ENCODE measurements around the gene ETFBKMT.

The ETFBKMT gene

DNA sequence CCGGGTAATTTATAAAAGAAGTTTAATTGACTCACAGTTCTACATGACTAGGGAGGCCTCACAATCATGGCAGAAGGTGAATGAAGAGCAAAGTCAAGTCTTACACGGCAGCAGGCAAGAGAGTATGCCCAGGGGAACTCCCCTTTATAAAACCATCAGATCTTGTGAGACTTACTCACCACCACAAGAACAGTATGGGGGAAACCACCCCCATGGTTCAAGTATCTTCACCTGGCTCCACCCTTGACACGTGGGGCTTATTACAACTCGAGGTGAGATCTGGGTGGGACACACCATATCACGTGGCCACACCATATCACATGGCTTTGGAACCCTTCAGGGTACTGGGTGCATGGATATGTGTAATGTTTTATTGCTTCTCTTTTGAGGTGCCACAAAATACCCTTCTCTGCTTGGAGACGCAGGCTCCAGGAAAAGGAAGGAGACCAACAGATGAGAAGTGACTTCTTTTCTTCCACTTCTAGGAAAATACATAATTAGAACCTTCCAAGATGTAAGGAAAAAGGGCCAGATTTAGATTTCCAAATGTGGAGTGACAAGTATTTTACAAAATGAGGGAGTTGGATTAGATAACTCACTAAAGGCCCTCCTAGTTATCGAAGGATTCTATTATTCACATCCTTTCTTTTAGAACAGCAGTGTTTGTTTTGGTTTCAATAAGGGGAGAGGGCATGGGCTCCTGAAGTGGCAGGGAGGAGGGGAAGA, 33.1 kb upstream of the ETFBKMT start (continued):
- TF ChIP-seq ARNTL (CRISPR knock-in tag; IDR thresholded peaks at IDR 0.05; ENCODE audit: borderline replicate concordance, low read depth), result no peak
- no peak for TF ChIP-seq CSDC2 (CRISPR knock-in tag; IDR thresholded peaks at IDR 0.05)
- TF ChIP-seq SNAI2 (CRISPR knock-in tag; IDR thresholded peaks at IDR 0.05), result no peak
- TF ChIP-seq ZC3H10 (CRISPR knock-in tag; IDR thresholded peaks at IDR 0.05), result no peak

DNA sequence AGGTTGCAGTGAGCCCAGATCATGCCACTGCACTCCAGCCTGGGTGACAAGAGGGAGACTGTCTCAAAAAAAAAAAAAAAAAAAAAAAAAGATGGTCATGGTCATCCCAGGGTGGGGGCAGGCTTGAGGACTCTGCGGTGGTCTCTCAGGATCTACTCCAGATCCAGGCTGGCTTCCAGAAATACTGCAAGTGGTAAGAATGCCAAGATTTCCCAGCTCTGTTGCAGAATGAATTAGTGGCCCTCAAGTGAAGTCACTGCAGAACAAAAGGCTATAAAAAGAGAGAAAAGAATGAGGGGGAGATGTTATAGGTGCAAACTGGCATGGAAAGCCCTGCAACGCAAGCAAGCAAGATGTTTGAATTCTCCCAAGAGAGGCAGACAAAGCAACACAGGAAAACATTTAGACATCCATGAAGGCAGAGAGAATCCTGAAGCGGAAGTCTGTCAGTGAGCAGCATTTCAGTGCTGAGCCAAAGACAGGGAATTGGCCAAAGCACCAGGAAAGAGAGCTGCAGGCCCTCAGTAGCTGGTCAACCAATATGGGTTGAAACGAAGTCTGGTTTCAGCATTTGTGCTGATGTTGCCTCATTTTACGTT, 31.9 kb upstream of the ETFBKMT start:
- no peak for ATAC-seq
- no peak for TF ChIP-seq GLIS3 (CRISPR knock-in tag; IDR thresholded peaks at IDR 0.05)
- no peak for TF ChIP-seq ARNTL (CRISPR knock-in tag; IDR thresholded peaks at IDR 0.05; ENCODE audit: borderline replicate concordance, low read depth)
- TF ChIP-seq ISL1 (CRISPR knock-in tag; IDR thresholded peaks at IDR 0.05), result no peak
- no peak for TF ChIP-seq OSR1 (CRISPR knock-in tag; IDR thresholded peaks at IDR 0.05)
- TF ChIP-seq ZFP30 (CRISPR knock-in tag; IDR thresholded peaks at IDR 0.05), result no peak
- no peak for TF ChIP-seq ZNF8 (CRISPR knock-in tag; IDR thresholded peaks at IDR 0.05)
- TF ChIP-seq TOX (CRISPR knock-in tag; IDR thresholded peaks at IDR 0.05; ENCODE audit: borderline replicate concordance), result no peak
- TF ChIP-seq ZC3H10 (CRISPR knock-in tag; IDR thresholded peaks at IDR 0.05), result no peak
- no peak for TF ChIP-seq CSDC2 (CRISPR knock-in tag; IDR thresholded peaks at IDR 0.05)
- TF ChIP-seq, protein P1, sequence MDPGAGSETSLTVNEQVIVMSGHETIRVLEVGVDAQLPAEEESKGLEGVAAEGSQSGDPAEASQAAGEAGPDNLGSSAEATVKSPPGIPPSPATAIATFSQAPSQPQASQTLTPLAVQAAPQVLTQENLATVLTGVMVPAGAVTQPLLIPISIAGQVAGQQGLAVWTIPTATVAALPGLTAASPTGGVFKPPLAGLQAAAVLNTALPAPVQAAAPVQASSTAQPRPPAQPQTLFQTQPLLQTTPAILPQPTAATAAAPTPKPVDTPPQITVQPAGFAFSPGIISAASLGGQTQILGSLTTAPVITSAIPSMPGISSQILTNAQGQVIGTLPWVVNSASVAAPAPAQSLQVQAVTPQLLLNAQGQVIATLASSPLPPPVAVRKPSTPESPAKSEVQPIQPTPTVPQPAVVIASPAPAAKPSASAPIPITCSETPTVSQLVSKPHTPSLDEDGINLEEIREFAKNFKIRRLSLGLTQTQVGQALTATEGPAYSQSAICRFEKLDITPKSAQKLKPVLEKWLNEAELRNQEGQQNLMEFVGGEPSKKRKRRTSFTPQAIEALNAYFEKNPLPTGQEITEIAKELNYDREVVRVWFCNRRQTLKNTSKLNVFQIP (CRISPR knock-in tag; IDR thresholded peaks at IDR 0.05; ENCODE audit: borderline replicate concordance, low read depth), result no peak
- TF ChIP-seq ZNF70 (CRISPR knock-in tag; IDR thresholded peaks at IDR 0.05), result no peak
- TF ChIP-seq, protein P2, sequence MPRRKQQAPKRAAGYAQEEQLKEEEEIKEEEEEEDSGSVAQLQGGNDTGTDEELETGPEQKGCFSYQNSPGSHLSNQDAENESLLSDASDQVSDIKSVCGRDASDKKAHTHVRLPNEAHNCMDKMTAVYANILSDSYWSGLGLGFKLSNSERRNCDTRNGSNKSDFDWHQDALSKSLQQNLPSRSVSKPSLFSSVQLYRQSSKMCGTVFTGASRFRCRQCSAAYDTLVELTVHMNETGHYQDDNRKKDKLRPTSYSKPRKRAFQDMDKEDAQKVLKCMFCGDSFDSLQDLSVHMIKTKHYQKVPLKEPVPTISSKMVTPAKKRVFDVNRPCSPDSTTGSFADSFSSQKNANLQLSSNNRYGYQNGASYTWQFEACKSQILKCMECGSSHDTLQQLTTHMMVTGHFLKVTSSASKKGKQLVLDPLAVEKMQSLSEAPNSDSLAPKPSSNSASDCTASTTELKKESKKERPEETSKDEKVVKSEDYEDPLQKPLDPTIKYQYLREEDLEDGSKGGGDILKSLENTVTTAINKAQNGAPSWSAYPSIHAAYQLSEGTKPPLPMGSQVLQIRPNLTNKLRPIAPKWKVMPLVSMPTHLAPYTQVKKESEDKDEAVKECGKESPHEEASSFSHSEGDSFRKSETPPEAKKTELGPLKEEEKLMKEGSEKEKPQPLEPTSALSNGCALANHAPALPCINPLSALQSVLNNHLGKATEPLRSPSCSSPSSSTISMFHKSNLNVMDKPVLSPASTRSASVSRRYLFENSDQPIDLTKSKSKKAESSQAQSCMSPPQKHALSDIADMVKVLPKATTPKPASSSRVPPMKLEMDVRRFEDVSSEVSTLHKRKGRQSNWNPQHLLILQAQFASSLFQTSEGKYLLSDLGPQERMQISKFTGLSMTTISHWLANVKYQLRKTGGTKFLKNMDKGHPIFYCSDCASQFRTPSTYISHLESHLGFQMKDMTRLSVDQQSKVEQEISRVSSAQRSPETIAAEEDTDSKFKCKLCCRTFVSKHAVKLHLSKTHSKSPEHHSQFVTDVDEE (CRISPR knock-in tag; IDR thresholded peaks at IDR 0.05), result no peak

DNA sequence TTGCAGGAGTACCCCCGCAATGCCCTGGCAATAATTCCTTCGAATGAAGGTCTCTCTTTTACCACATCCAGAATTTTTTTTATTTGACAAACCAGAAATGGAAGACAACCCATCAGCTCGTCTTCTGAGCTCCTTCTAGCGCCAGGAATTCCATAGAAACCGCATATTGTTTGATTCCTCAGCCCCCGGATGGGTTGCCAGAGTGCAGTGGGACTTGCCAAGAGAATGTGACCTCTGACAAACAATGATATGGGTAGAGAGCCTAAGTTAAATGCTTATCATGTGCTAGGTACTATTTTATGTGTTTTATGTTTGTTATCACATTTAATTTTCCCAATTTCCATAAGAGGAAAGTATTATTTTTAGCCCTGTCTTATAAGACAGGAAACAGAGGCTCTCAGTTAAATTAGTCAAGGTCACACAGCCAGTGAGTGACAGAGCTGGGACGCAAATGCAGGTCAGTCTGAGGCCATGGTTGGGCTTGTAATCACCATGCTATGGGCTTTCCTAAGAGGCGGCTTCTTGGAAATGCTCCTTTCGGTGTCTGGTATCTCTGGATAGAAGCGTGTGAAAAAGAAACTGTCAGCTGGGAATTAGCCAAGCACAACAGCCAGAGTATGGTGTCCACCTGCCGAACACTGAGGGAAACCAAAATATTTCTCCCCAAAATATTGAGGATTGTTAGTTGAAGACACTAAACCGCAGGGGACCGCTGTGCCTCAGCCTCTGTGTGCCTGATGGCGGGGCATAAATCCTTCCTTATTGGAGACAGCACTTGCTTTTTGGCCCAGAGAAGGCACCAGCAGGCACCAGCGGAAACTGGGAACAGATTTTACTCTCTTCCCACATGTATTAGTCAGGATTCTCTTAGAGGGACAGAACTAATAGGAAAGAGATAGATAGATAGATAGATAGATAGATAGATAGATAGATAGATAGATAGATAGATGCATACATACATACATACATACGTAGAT, 29.4 kb upstream of the ETFBKMT start:
- peak; percentile 64 for ATAC-seq
- TF ChIP-seq, protein P3, sequence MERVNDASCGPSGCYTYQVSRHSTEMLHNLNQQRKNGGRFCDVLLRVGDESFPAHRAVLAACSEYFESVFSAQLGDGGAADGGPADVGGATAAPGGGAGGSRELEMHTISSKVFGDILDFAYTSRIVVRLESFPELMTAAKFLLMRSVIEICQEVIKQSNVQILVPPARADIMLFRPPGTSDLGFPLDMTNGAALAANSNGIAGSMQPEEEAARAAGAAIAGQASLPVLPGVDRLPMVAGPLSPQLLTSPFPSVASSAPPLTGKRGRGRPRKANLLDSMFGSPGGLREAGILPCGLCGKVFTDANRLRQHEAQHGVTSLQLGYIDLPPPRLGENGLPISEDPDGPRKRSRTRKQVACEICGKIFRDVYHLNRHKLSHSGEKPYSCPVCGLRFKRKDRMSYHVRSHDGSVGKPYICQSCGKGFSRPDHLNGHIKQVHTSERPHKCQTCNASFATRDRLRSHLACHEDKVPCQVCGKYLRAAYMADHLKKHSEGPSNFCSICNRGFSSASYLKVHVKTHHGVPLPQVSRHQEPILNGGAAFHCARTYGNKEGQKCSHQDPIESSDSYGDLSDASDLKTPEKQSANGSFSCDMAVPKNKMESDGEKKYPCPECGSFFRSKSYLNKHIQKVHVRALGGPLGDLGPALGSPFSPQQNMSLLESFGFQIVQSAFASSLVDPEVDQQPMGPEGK (CRISPR knock-in tag; IDR thresholded peaks at IDR 0.05; ENCODE audit: borderline replicate concordance), result no peak
- TF ChIP-seq PPARA (CRISPR knock-in tag; IDR thresholded peaks at IDR 0.05; ENCODE audit: borderline replicate concordance), result no peak
- 0 out of 2 replicates have a peak, but pooled peaks have one; percentile 19 for TF ChIP-seq TOX (CRISPR knock-in tag; IDR thresholded peaks at IDR 0.05; ENCODE audit: borderline replicate concordance)
- TF ChIP-seq ZFP30 (CRISPR knock-in tag; IDR thresholded peaks at IDR 0.05), result no peak
- no peak for TF ChIP-seq RARB (CRISPR knock-in tag; IDR thresholded peaks at IDR 0.05)
- TF ChIP-seq ISL1 (CRISPR knock-in tag; IDR thresholded peaks at IDR 0.05), result peak; percentile 56
- TF ChIP-seq TCF4 (CRISPR knock-in tag; IDR thresholded peaks at IDR 0.05; ENCODE audit: borderline replicate concordance), result no peak
- 0 out of 2 replicates have a peak, but pooled peaks have one; percentile 18 for TF ChIP-seq SNAI2 (CRISPR knock-in tag; IDR thresholded peaks at IDR 0.05)
- no peak for TF ChIP-seq ESRRG (CRISPR knock-in tag; IDR thresholded peaks at IDR 0.05)
- TF ChIP-seq ZNF8 (CRISPR knock-in tag; IDR thresholded peaks at IDR 0.05), result no peak
- no peak for TF ChIP-seq CSDC2 (CRISPR knock-in tag; IDR thresholded peaks at IDR 0.05)
- TF ChIP-seq, protein P2 (CRISPR knock-in tag; IDR thresholded peaks at IDR 0.05), result no peak; the same call in 1 of the 2 replicates
- TF ChIP-seq, protein P4, sequence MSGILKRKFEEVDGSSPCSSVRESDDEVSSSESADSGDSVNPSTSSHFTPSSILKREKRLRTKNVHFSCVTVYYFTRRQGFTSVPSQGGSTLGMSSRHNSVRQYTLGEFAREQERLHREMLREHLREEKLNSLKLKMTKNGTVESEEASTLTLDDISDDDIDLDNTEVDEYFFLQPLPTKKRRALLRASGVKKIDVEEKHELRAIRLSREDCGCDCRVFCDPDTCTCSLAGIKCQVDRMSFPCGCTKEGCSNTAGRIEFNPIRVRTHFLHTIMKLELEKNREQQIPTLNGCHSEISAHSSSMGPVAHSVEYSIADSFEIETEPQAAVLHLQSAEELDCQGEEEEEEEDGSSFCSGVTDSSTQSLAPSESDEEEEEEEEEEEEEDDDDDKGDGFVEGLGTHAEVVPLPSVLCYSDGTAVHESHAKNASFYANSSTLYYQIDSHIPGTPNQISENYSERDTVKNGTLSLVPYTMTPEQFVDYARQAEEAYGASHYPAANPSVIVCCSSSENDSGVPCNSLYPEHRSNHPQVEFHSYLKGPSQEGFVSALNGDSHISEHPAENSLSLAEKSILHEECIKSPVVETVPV (CRISPR knock-in tag; IDR thresholded peaks at IDR 0.05), result no peak
- TF ChIP-seq ZNF565 (CRISPR knock-in tag; conservative IDR thresholded peaks at IDR 0.05; ENCODE audit: low read depth), result no peak
- TF ChIP-seq GLIS3 (CRISPR knock-in tag; IDR thresholded peaks at IDR 0.05), result no peak
- no peak for TF ChIP-seq BACH2 (CRISPR knock-in tag; IDR thresholded peaks at IDR 0.05; ENCODE audit: borderline replicate concordance)
- no peak for TF ChIP-seq ZFP3 (CRISPR knock-in tag; IDR thresholded peaks at IDR 0.05)
- no peak for TF ChIP-seq ZNF70 (CRISPR knock-in tag; IDR thresholded peaks at IDR 0.05)
